ENCODE results near the gene ARSH. TPM values are rescaled to one million over a fixed set of nuclear protein-coding genes. Genes with fewer than 3 reads are reported as not detected.
"Not testable (repeated sequence)": the region's sequence is repeated elsewhere in the genome, so short reads cannot be mapped to it uniquely, and the experiment has no call there.

The ARSH gene, protein sequence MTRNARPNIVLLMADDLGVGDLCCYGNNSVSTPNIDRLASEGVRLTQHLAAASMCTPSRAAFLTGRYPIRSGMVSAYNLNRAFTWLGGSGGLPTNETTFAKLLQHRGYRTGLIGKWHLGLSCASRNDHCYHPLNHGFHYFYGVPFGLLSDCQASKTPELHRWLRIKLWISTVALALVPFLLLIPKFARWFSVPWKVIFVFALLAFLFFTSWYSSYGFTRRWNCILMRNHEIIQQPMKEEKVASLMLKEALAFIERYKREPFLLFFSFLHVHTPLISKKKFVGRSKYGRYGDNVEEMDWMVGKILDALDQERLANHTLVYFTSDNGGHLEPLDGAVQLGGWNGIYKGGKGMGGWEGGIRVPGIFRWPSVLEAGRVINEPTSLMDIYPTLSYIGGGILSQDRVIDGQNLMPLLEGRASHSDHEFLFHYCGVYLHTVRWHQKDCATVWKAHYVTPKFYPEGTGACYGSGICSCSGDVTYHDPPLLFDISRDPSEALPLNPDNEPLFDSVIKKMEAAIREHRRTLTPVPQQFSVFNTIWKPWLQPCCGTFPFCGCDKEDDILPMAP
- polyA plus RNA-seq (2013, experiment 1 of 2): not detected
- polyA plus RNA-seq (2013, experiment 2 of 2): not detected

DNA sequence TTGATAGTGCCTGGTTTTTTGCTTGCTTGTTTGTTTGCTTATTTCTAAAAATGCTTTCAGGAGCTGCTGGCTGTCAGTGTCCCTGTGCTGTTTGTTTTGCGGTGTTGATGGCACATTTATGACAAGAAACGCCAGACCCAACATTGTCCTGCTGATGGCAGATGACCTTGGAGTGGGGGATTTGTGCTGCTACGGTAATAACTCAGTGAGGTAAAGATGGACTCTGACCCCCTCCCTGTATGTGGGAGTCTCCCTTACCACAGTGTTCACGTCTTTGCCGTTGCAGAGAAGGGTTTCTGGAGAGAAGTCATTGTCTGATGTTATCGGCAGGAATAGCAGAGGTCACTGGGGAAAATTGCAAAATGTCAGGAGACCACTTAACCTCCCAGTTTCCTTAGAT lies at the start of gene ARSH:
TSS of gene ARSH (plus strand) at position 52 of the 400 bp plus-strand sequence. CDS start at position 119, 67 bp downstream.
- H3K23ac ChIP-seq (ENCODE audit: low read length): no peak within 1 kb of the TSS
- no peaks in the 10 kb centered on the region for H3K79me1 ChIP-seq (ENCODE audit: low read length)
- H2BK120ac ChIP-seq (ENCODE audit: low read depth, low read length): no peak within 1 kb of the TSS
- no peak within 1 kb of the TSS for H2BK15ac ChIP-seq (replicated peaks; ENCODE audit: low read depth)
- H2AK5ac ChIP-seq (ENCODE audit: low read length): no peak within 1 kb of the TSS
- no peaks in the 10 kb centered on the region for H3K4me1 ChIP-seq (ENCODE audit: control insufficient read depth, low read depth, low read length)
- DNase-seq: no peak
- no CpG with 5 or more reads among the region's 6 CpGs for WGBS (ENCODE audit: extremely low coverage, insufficient coverage, low lambda C conversion rate)
- no peak within 1 kb of the TSS for H3K9ac ChIP-seq (ENCODE audit: low read length)
- no peak within 1 kb of the TSS for H2BK5ac ChIP-seq (ENCODE audit: low read length)
- no peak within 1 kb of the TSS for H3K56ac ChIP-seq (ENCODE audit: low read length)
- H3K4me2 ChIP-seq (ENCODE audit: low read length): no peak within 1 kb of the TSS
- H3K79me2 ChIP-seq (ENCODE audit: control insufficient read depth, insufficient read depth, low read length): no peaks in the 10 kb centered on the region
- H3K4me3 ChIP-seq (ENCODE audit: low read length): no peak within 1 kb of the TSS
- H3K27ac ChIP-seq (ENCODE audit: low read depth, low read length): no peak within 1 kb of the TSS
- no peak within 1 kb of the TSS for H3K4ac ChIP-seq (ENCODE audit: low read depth, low read length)
- H3K18ac ChIP-seq (ENCODE audit: low read length): no peak within 1 kb of the TSS
- no peaks in the 10 kb centered on the region for H3K27me3 ChIP-seq (ENCODE audit: insufficient read depth, low read length, poor library complexity)
- no peak within 1 kb of the TSS for H4K5ac ChIP-seq (ENCODE audit: low read length)
- no peaks in the 10 kb centered on the region for H3K36me3 ChIP-seq (ENCODE audit: control insufficient read depth, insufficient read depth, low read length)
- H4K8ac ChIP-seq (ENCODE audit: low read depth, low read length): no peak within 1 kb of the TSS

DNA sequence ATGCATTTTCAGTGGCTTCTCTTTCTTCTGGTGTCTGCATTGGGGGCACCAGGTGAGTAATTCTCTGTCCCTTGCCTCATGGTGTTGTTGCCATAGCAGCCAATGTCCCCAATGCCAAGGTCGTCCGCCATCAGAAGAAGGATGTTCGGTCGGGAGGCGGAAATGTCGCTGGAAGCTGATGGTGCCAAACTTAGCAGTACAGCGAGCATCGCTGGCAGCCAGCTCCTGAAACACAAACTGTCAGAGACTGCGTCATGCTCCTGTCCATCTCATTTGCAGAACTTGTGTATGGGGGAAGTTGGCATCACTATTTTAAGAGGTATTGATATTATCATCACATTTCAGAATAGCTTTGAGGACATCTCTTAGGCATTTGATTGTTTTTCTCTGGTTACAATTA lies 48.1 kb upstream of the ARSH start:
- Histone ChIP-seq H3K36me3 (ENCODE audit: control insufficient read depth, insufficient read depth, low read length) (no peaks in the 10 kb centered on the region), H3K18ac (ENCODE audit: low read length) (no peak overlapping the region), H3K27me3 (ENCODE audit: insufficient read depth, low read length, poor library complexity) (no peaks in the 10 kb centered on the region), H2BK120ac (ENCODE audit: low read depth, low read length) (no peak overlapping the region), H3K56ac (ENCODE audit: low read length) (no peak overlapping the region), H2AK5ac (ENCODE audit: low read length) (no peak overlapping the region), H3K79me2 (ENCODE audit: control insufficient read depth, insufficient read depth, low read length) (no peaks in the 10 kb centered on the region), H4K8ac (ENCODE audit: low read depth, low read length) (no peak overlapping the region), H3K4me3 (ENCODE audit: low read length) (no peak overlapping the region), H3K4ac (ENCODE audit: low read depth, low read length) (no peak overlapping the region), H3K27ac (ENCODE audit: low read depth, low read length) (no peak overlapping the region), H4K5ac (ENCODE audit: low read length) (no peak overlapping the region), H3K4me2 (ENCODE audit: low read length) (no peak overlapping the region), H3K23ac (ENCODE audit: low read length) (no peak overlapping the region), H3K79me1 (ENCODE audit: low read length) (no peaks in the 10 kb centered on the region), H3K9ac (ENCODE audit: low read length) (no peak overlapping the region), H2BK5ac (ENCODE audit: low read length) (no peak overlapping the region), H3K4me1 (ENCODE audit: control insufficient read depth, low read depth, low read length) (no peaks in the 10 kb centered on the region), H2BK15ac (replicated peaks; ENCODE audit: low read depth) (no peak overlapping the region)
- no peak for DNase-seq
- no CpG with 5 or more reads among the region's 9 CpGs for WGBS (ENCODE audit: extremely low coverage, insufficient coverage, low lambda C conversion rate)

DNA sequence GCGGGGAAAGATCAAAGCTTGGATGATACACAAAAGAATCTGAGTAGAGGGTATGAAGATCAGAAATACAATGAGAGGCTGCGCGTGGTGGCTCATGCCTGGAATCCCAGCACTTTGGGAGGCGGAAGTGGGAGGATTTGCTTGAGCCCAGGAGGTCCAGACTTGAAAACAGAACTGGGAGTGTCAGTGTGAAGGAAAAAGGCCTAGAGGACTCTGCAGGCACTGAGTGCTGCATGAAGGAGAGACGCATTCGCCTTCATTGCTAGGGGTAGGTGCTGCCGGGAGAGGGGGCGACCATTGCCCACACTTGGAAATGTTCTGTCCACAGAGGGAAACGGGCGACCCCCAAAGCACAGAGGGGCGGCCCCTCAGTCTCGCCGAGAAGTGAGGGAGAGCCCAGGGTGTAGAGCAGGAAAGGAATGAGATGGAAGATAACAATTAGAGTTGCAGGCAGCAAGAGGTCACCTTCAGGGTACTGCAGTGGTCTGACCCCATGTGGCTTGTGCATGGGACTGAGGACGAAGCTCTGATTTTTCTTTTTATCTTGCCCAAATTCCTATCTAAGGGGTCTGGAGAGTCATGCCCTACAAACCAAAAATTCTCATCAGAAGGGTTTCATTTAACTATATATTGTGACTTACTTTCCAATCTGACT lies 45.4 kb upstream of the ARSH start:
- Histone ChIP-seq H2BK15ac (replicated peaks; ENCODE audit: low read depth) (no peak overlapping the region), H3K27ac (ENCODE audit: low read depth, low read length) (peak overlapping the region; percentile 38), H3K79me2 (ENCODE audit: control insufficient read depth, insufficient read depth, low read length) (no peaks in the 10 kb centered on the region), H3K4me1 (ENCODE audit: control insufficient read depth, low read depth, low read length) (no peaks in the 10 kb centered on the region), H3K4ac (ENCODE audit: low read depth, low read length) (no peak overlapping the region), H3K9ac (ENCODE audit: low read length) (no peak overlapping the region), H3K79me1 (ENCODE audit: low read length) (no peaks in the 10 kb centered on the region), H4K8ac (ENCODE audit: low read depth, low read length) (no peak overlapping the region), H3K4me2 (ENCODE audit: low read length) (no peak overlapping the region), H2BK5ac (ENCODE audit: low read length) (no peak overlapping the region), H4K5ac (ENCODE audit: low read length) (no peak overlapping the region), H2AK5ac (ENCODE audit: low read length) (no peak overlapping the region), H3K23ac (ENCODE audit: low read length) (no peak overlapping the region), H3K36me3 (ENCODE audit: control insufficient read depth, insufficient read depth, low read length) (no peaks in the 10 kb centered on the region), H3K27me3 (ENCODE audit: insufficient read depth, low read length, poor library complexity) (no peaks in the 10 kb centered on the region), H3K18ac (ENCODE audit: low read length) (no peak overlapping the region), H3K4me3 (ENCODE audit: low read length) (no peak overlapping the region), H3K56ac (ENCODE audit: low read length) (peak overlapping the region; percentile 60), H2BK120ac (ENCODE audit: low read depth, low read length) (no peak overlapping the region)
- peak; percentile 41 for DNase-seq
- no CpG with 5 or more reads among the region's 14 CpGs for WGBS (ENCODE audit: extremely low coverage, insufficient coverage, low lambda C conversion rate)

DNA sequence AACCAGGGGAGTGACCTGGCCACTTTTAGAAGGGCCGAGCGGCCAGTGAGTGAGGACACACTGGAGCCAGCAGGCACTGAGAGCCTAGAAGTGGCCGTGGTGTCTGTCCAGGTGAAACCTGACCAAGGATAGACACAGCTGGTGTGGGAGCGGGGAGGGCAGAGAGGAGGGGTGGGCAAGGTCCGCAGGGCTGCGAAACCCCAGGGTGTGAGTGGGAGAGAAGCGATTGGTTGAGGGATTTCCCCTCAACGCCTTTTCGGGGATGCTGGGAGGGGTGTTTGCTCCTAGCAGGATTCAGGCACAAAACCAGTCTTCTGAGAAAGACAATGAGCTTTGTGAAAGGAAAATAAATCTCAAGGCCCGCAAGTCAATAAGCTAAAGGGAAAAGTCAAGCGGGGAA lies 44.0 kb upstream of the ARSH start:
- no peak overlapping the region for H2BK120ac ChIP-seq (ENCODE audit: low read depth, low read length)
- H3K4ac ChIP-seq (ENCODE audit: low read depth, low read length): no peak overlapping the region
- peak overlapping the region; percentile 6 for H3K27ac ChIP-seq (ENCODE audit: low read depth, low read length)
- no peak overlapping the region for H3K4me3 ChIP-seq (ENCODE audit: low read length)
- no peak for DNase-seq
- no peak overlapping the region for H3K9ac ChIP-seq (ENCODE audit: low read length)
- WGBS (ENCODE audit: extremely low coverage, insufficient coverage, low lambda C conversion rate): no CpG with 5 or more reads among the region's 11 CpGs
- peak overlapping the region; percentile 78 for H2BK15ac ChIP-seq (replicated peaks; ENCODE audit: low read depth)
- no peak overlapping the region for H4K5ac ChIP-seq (ENCODE audit: low read length)
- H3K4me2 ChIP-seq (ENCODE audit: low read length): no peak overlapping the region
- no peak overlapping the region for H4K8ac ChIP-seq (ENCODE audit: low read depth, low read length)
- no peak overlapping the region for H2BK5ac ChIP-seq (ENCODE audit: low read length)
- peak overlapping the region; percentile 41 for H3K18ac ChIP-seq (ENCODE audit: low read length)
- H3K79me1 ChIP-seq (ENCODE audit: low read length): no peaks in the 10 kb centered on the region
- no peak overlapping the region for H3K23ac ChIP-seq (ENCODE audit: low read length)
- no peaks in the 10 kb centered on the region for H3K79me2 ChIP-seq (ENCODE audit: control insufficient read depth, insufficient read depth, low read length)
- H3K36me3 ChIP-seq (ENCODE audit: control insufficient read depth, insufficient read depth, low read length): no peaks in the 10 kb centered on the region
- H3K56ac ChIP-seq (ENCODE audit: low read length): peak overlapping the region; percentile 49
- H2AK5ac ChIP-seq (ENCODE audit: low read length): no peak overlapping the region
- H3K27me3 ChIP-seq (ENCODE audit: insufficient read depth, low read length, poor library complexity): no peaks in the 10 kb centered on the region
- H3K4me1 ChIP-seq (ENCODE audit: control insufficient read depth, low read depth, low read length): no peaks in the 10 kb centered on the region

DNA sequence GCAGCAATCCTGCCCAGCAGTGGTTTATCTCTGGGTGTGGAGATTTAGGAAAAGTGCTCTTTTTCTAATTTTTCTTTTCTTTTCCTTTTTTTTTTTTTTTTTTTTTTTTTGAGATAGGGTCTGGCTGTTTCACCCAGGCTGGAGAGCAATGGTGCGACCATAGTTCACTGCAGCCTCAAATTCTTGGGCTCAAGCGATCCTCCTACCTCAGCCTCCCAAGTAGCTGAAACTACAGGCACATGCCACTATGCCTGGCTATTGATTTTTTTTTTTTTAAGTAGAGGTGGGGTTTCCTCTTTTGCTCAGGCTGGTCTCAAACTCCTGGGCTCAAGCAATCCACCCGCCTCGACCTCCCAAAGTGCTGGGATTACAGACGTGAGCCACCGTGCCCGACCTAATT lies 42.9 kb upstream of the ARSH start:
- not testable (repeated sequence) for H3K4me1 ChIP-seq (ENCODE audit: control insufficient read depth, low read depth, low read length); H4K5ac ChIP-seq (ENCODE audit: low read length); H3K79me1 ChIP-seq (ENCODE audit: low read length); H3K36me3 ChIP-seq (ENCODE audit: control insufficient read depth, insufficient read depth, low read length); H2BK120ac ChIP-seq (ENCODE audit: low read depth, low read length); H4K8ac ChIP-seq (ENCODE audit: low read depth, low read length); H2BK15ac ChIP-seq (replicated peaks; ENCODE audit: low read depth); H2AK5ac ChIP-seq (ENCODE audit: low read length); H2BK5ac ChIP-seq (ENCODE audit: low read length); H3K4me2 ChIP-seq (ENCODE audit: low read length); H3K4me3 ChIP-seq (ENCODE audit: low read length); H3K27me3 ChIP-seq (ENCODE audit: insufficient read depth, low read length, poor library complexity); H3K4ac ChIP-seq (ENCODE audit: low read depth, low read length); H3K23ac ChIP-seq (ENCODE audit: low read length); H3K56ac ChIP-seq (ENCODE audit: low read length); H3K27ac ChIP-seq (ENCODE audit: low read depth, low read length); H3K79me2 ChIP-seq (ENCODE audit: control insufficient read depth, insufficient read depth, low read length); H3K18ac ChIP-seq (ENCODE audit: low read length); DNase-seq; H3K9ac ChIP-seq (ENCODE audit: low read length)
- WGBS (ENCODE audit: extremely low coverage, insufficient coverage, low lambda C conversion rate): no CpG with 5 or more reads among the region's 7 CpGs

All from mesendoderm (in vitro differentiated cells).